HG03095 (cell line): ENCODE data around the gene USHBP1.

Source experiments
- ATAC-seq: cut with Tn5 transposase; IDR thresholded peaks from one replicate; pipeline ENCODE4 v1.9.1; 2021; ENCODE audit warnings: moderate library complexity; ENCODE audit not compliant: unreplicated experiment

Gene USHBP1

GRCh38 chr19:17264641-17264979 is at the start of gene USHBP1:
Gene USHBP1, minus strand, starts transcription at chr19:17264745. Its CDS starts 446 bp downstream, at chr19:17264299.
- ATAC-seq: no peak

GRCh38 chr19:17314007-17314593 is 49.6 kb upstream of the USHBP1 start:
- no peak for ATAC-seq

- ATAC-seq: no peak
These were observed 47.9 kb upstream of the USHBP1 start for GRCh38 chr19:17312189-17313113.

- ATAC-seq: no peak
These were observed 47.1 kb upstream of the USHBP1 start for GRCh38 chr19:17311455-17312188.

GRCh38 chr19:17309965-17310461 is 45.5 kb upstream of the USHBP1 start:
- no peak for ATAC-seq

GRCh38 chr19:17309198-17309964 is 44.8 kb upstream of the USHBP1 start, which contains the start of gene DDA1:
Gene DDA1, plus strand, starts transcription at chr19:17309563. Its CDS starts 92 bp downstream, at chr19:17309655.
- ATAC-seq: peak; percentile 53

GRCh38 chr19:17307876-17308377 is 43.4 kb upstream of the USHBP1 start:
- ATAC-seq: no peak

GRCh38 chr19:17306285-17306714 is 41.8 kb upstream of the USHBP1 start:
- no peak for ATAC-seq

GRCh38 chr19:17305517-17306284 is 41.2 kb upstream of the USHBP1 start, which contains the start of gene MRPL34:
Gene MRPL34, plus strand, starts transcription at chr19:17305872. Its CDS starts 21 bp downstream, at chr19:17305893.
- ATAC-seq: peak; percentile 51

GRCh38 chr19:17305216-17305516 is 40.6 kb upstream of the USHBP1 start:
- no peak for ATAC-seq

GRCh38 chr19:17304386-17305215 is 40.1 kb upstream of the USHBP1 start:
- no peak for ATAC-seq

- ATAC-seq: no peak
These were observed 39.4 kb upstream of the USHBP1 start for GRCh38 chr19:17303940-17304267.

- peak; percentile 61 for ATAC-seq
These were observed 38.8 kb upstream of the USHBP1 start, which contains the start of gene ABHD8 for GRCh38 chr19:17303167-17303939. Gene ABHD8, minus strand, starts transcription at chr19:17303425. Its CDS starts 1,809 bp downstream, at chr19:17301616.

GRCh38 chr19:17302391-17303166 is 38.0 kb upstream of the USHBP1 start:
- no peak for ATAC-seq

GRCh38 chr19:17300992-17301619 is 36.6 kb upstream of the USHBP1 start:
- ATAC-seq: no peak

GRCh38 chr19:17296976-17297375 is 32.4 kb upstream of the USHBP1 start:
- no peak for ATAC-seq

GRCh38 chr19:17296273-17296672 is 31.7 kb upstream of the USHBP1 start:
- no peak for ATAC-seq
